Esophagus (tissue), 2 donors: ENCODE measurements around the gene IGBP1. TPM values are rescaled to one million over a fixed set of nuclear protein-coding genes. Genes with fewer than 3 reads are reported as not detected.
"Not testable (repeated sequence)": the region's sequence is repeated elsewhere in the genome, so short reads cannot be mapped to it uniquely, and the experiment has no call there.

Source experiments
- H3K27ac ChIP-seq, 2 donors: one replicate each; pipeline ENCODE4 v1.5.1; 2013; ENCODE audit warnings: low read depth in 2 of 2, mild to moderate bottlenecking in 2 of 2, inconsistent platforms in 1 of 2, low read length in 1 of 2, moderate library complexity in 1 of 2
- H3K27me3 ChIP-seq, 2 donors: one replicate each; pipeline ENCODE4 v1.6.1; 2013; ENCODE audit warnings: low read length in 2 of 2, control low read depth in 1 of 2, mild to moderate bottlenecking in 1 of 2; ENCODE audit not compliant: insufficient read depth in 2 of 2, control insufficient read depth in 1 of 2
- H3K36me3 ChIP-seq, 2 donors: one replicate each; pipeline ENCODE4 v1.6.1; 2013; ENCODE audit warnings: low read length in 1 of 2; ENCODE audit not compliant: control insufficient read depth in 2 of 2, insufficient read depth in 2 of 2
- H3K4me1 ChIP-seq, 2 donors: one replicate each; pipeline ENCODE4 v1.6.1; 2013; ENCODE audit warnings: low read length in 1 of 2; ENCODE audit not compliant: control insufficient read depth in 2 of 2, insufficient read depth in 2 of 2
- H3K4me3 ChIP-seq, 2 donors: one replicate each; pipeline ENCODE4 v1.5.1; 2013; ENCODE audit warnings: low read length in 2 of 2, mild to moderate bottlenecking in 2 of 2, low read depth in 1 of 2, moderate library complexity in 1 of 2
- H3K9me3 ChIP-seq, 2 donors: one replicate each; pipeline ENCODE4 v1.6.1; 2013; ENCODE audit warnings: mild to moderate bottlenecking in 2 of 2, low read depth in 1 of 2, low read length in 1 of 2, moderate library complexity in 1 of 2; ENCODE audit not compliant: control insufficient read depth in 2 of 2, insufficient read depth in 1 of 2
- WGBS, 2 donors: extraction: QIAGEN DNeasy Blood & Tissue Kit; methylation state at CpG; one replicate each; pipeline ENCODE4 v1.1.7; 2013; 5-methylcytosine and 5-hydroxymethylcytosine counted together
- polyA plus RNA-seq, 2 donors: library from polyadenylated mRNA; stranded (reverse); fragments of 200-250 nt; gene quantifications; one replicate each; pipeline ENCODE4 v1.2.3, GENCODE V29; 2013
- donor health status: healthy with polysubstance abuse.
- donor health status: Bipolar disorder and iron deficiency.

The IGBP1 gene
- polyA plus RNA-seq, 2 donors, result 25.2 to 45.4 TPM

DNA sequence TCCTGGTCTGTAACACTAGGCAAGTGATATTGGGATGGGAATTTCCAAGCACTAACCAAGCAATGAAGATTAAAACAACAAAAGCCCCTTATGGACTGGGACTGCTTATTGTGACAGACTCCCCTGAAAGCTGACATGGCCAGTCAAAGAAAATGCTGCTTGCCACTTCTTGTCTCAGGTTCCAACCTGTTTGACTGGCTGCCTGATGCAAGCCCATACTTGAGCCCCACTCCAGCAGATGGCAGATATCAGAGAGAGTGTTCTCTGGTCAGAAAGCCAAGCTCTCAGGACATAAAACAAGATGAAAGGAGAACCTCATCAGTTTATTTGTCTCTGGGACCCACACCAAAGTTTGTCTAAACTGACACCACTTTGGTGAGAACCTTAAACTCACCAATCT, 15.5 kb upstream of the IGBP1 start:
- H3K27ac ChIP-seq, result no peak overlapping the region

DNA sequence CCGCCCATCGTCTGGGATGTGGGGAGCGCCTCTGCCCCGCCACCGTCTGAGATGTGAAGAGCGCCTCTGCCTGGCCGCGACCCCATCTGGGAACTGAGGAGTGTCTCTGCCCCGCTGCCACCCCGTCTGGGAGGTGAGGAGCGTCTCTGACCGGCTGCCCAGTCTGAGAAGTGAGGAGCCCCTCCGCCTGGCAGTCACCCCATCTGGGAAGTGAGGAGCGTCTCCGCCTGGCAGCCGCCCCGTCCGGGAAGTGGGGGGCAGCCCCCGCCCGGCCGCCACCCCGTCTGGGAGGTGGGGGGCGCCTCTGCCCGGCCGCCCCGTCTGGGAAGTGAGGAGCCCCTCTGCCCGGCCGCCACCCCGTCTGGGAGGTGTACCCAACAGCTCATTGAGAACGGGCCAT, 10.2 kb upstream of the IGBP1 start:
- not testable (repeated sequence) for H3K27me3 ChIP-seq, H3K4me3 ChIP-seq
- 94 to 98% methylated on average over 17 to 26 of the region's 30 CpGs for WGBS, 2 donors

More for the DNA sequence above, 15.5 kb upstream of the IGBP1 start:
- Histone ChIP-seq H3K9me3 (peaks cover 0 to 2% of the 10 kb centered on the region in 2 donors), H3K36me3 (no peaks in the 10 kb centered on the region), H3K4me1 (no peaks in the 10 kb centered on the region), H3K27me3 (no peaks in the 10 kb centered on the region), H3K4me3 (no peak overlapping the region)

DNA sequence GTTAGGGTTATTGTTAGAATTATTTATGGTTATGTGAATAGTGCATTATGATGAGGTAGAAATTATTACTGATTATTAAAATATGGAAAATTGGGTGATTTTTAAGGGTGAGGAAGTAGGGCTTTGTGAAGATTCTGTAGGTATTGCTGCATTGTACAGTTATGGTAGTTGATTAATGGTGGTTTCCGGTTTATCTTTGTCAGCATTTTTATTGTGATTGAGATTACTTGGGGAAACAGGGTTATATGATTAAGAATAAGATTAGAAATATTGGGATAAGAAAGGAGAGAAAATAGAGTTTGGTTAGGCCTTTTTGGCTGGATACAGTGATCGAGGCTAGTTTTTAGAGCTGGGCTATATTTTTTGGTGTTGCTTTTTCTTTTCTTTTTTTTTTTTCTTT, 8.6 kb upstream of the IGBP1 start:
- no peak overlapping the region for H3K27ac ChIP-seq
- no peaks in the 10 kb centered on the region for H3K27me3 ChIP-seq
- H3K36me3 ChIP-seq, result no peaks in the 10 kb centered on the region
- H3K9me3 ChIP-seq, result peaks cover 0 to 2% of the 10 kb centered on the region in 2 donors
- H3K4me3 ChIP-seq, result no peak overlapping the region
- no peaks in the 10 kb centered on the region for H3K4me1 ChIP-seq
- 73 to 89% methylated on average over 2 of the region's 2 CpGs for WGBS, 2 donors

More for the DNA sequence above, 10.2 kb upstream of the IGBP1 start:
- H3K27ac ChIP-seq, H3K4me1 ChIP-seq, H3K9me3 ChIP-seq, H3K36me3 ChIP-seq: not testable (repeated sequence)

DNA sequence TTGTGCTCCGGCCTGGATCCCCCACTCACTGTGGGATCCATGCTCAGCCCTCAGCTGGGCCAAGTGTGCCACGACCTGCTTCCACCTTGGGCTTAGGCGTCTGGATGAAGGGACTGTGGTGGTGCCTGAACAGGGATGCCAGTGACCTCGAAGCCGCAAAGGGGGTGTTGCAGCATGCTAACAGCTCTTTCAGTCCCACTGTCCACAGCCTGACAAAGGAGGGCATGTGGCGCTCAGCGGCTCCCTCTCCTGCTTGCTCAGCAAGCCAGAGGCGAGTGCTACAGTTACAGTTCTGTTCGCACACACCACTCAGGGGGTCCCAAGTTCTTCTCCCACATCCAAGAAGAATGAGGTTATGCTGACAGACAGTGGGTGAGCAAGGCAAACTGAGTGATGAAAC, 5.2 kb upstream of the IGBP1 start:
- Histone ChIP-seq H3K9me3 (no peaks in the 10 kb centered on the region), H3K4me1 (no peaks in the 10 kb centered on the region), H3K27ac (no peak overlapping the region), H3K27me3 (no peaks in the 10 kb centered on the region), H3K36me3 (no peaks in the 10 kb centered on the region), H3K4me3 (no peak overlapping the region)
- WGBS, 2 donors, result 73 to 80% methylated on average over 9 of the region's 9 CpGs

DNA sequence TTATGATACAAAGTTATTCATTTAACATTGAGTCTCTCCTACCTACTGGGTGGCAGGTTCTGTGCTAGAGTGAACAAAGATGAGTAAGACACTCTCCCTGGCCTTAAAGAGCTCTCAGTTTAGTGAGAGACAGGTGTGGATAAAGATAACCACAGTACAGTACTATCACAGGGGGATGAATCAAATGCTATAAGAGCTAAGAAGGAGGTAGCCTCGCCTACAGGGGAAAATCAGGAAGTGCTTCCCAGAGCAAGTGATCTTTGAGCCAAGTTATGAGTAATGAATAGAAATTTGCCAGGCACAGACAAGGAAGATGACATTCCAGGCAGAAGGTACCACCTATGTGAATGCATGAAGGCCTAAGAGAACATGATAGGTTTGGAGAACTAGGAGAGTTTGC, 3.4 kb upstream of the IGBP1 start:
- Histone ChIP-seq H3K4me1 (no peaks in the 10 kb centered on the region), H3K4me3 (no peak overlapping the region), H3K27ac (no peak overlapping the region), H3K9me3 (peaks cover 0 to 3% of the 10 kb centered on the region in 2 donors), H3K36me3 (no peaks in the 10 kb centered on the region), H3K27me3 (no peaks in the 10 kb centered on the region)
- 23 to 24% methylated on average over 1 of the region's 1 CpG for WGBS, 2 donors

DNA sequence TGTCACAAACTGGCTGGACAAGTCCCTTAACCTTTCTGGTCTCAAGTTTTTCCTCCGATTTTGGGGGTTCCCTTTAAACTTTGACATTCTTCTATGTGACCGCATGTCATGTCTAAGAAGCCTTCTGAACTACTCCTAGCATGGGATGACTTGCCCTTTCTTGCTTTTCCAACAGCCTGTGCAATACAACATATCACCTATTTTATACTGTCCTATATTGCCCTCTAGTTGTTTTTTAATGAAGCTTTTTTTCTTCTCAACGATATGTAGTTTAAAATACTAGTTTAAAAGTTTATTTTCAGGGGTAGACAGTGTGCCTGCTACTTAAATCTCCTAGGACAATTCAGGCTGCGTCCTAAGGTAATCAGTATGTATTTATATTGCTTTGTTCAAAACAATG, 1.0 kb upstream of the IGBP1 start:
- no peaks in the 10 kb centered on the region for H3K36me3 ChIP-seq
- 28 to 46% methylated on average over 4 of the region's 4 CpGs for WGBS, 2 donors
- peaks cover 0 to 3% of the 10 kb centered on the region in 2 donors for H3K9me3 ChIP-seq
- H3K4me3 ChIP-seq, result no peak overlapping the region
- no peak overlapping the region for H3K27ac ChIP-seq
- H3K27me3 ChIP-seq, result no peaks in the 10 kb centered on the region
- no peaks in the 10 kb centered on the region for H3K4me1 ChIP-seq

DNA sequence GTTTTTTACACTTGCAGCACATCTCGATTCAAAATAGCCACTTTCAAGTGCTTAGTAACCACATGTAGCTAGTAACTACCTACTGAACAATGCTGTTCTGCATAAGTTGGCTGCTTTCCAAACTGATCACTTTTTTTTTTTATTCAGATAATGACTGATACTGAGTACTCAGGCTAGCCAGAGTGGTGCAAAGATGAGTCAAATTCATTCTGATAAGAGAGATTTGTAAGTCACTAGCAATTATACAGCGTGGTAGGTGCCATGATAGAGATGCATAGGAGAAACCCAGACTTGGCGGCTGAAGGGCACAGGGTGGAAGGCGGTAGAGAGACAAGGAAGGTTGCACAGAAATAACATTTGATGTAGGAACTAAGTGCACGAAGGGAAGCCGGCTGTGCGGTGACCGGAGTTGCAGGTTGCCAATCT, 357 bp upstream of the IGBP1 start:
- H3K27ac ChIP-seq, result peak overlapping the region; percentile 67 to 83
- WGBS, 2 donors, result 0 to 23% methylated on average over 8 of the region's 8 CpGs
- no peaks in the 10 kb centered on the region for H3K36me3 ChIP-seq
- no peaks in the 10 kb centered on the region for H3K27me3 ChIP-seq
- H3K9me3 ChIP-seq, result peaks cover 0 to 3% of the 10 kb centered on the region in 2 donors
- peak overlapping the region; percentile 51 to 59 for H3K4me3 ChIP-seq
- H3K4me1 ChIP-seq, result no peaks in the 10 kb centered on the region

DNA sequence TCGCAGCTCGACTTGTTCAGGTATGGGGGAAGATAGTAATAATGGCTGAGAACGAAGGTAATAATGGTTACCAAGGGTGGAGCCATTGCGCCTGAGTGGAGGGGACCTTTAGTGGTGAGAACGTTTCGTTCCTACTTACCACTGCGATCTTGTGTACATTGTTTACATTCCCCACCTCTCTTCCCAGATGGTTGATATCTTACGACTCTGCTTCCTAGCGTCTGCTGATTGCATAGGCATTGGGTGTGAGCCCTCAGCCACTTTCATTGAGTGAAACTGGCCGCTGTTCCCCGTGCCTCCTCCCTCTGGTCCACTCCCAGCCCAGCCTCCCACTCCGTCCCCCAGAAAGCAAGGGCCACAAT, 850 bp downstream of the IGBP1 start:
- Histone ChIP-seq H3K9me3 (peaks cover 0 to 3% of the 10 kb centered on the region in 2 donors), H3K27ac (peak overlapping the region; percentile 40 to 56), H3K36me3 (no peaks in the 10 kb centered on the region), H3K4me3 (peak overlapping the region; percentile 51 to 59), H3K4me1 (no peaks in the 10 kb centered on the region), H3K27me3 (no peaks in the 10 kb centered on the region)
- 3 to 26% methylated on average over 11 to 12 of the region's 12 CpGs for WGBS, 2 donors

DNA sequence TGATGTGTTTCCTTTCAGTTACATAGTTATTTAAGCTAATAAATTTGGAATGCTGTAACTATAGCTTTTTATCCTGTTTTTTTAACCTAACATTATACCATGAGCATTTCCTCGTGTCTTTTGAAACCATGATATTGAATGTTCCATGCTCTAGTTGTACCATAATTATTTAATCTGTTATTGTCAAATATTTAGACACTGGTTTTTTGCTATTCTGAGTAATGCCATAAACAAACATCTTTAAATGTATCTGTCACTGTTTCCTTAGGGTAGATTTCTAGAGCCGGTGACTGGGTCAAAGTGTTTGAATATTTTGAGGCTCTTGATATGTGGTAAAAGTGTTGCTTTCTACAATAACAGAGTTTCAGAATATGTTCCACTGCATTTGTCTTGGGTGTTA, 5.4 kb downstream of the IGBP1 start:
- Histone ChIP-seq H3K9me3 (no peaks in the 10 kb centered on the region), H3K4me3 (no peak overlapping the region), H3K4me1 (no peaks in the 10 kb centered on the region), H3K36me3 (no peaks in the 10 kb centered on the region), H3K27ac (no peak overlapping the region), H3K27me3 (no peaks in the 10 kb centered on the region)
- WGBS, 2 donors, result 79 to 95% methylated on average over 2 of the region's 2 CpGs

DNA sequence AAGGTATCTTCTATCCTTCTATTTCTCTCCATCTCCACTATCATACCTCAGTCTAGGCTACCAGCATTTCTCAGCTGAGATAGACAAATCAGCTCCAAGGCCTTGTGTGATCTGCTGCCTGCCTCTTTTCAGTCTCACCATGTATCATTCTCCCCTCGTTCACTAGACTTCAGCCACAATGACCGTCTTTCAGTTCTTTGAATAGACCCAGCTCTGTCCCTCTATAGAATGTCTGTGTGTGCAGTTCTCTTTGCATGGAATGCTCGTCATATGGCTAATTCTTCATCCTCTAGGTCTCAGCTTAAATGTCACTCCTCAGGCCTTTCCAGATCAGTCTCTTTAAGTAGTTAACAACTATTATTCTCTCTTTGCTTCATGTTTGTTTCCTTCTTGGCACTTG, 6.5 kb downstream of the IGBP1 start:
- H3K4me3 ChIP-seq, result no peak overlapping the region
- no peaks in the 10 kb centered on the region for H3K9me3 ChIP-seq
- no peaks in the 10 kb centered on the region for H3K27me3 ChIP-seq
- H3K27ac ChIP-seq, result no peak overlapping the region
- no peaks in the 10 kb centered on the region for H3K4me1 ChIP-seq
- WGBS, 2 donors, result 72 to 95% methylated on average over 3 of the region's 3 CpGs
- H3K36me3 ChIP-seq, result no peaks in the 10 kb centered on the region
